GM19099 (cell line): Measurements from ENCODE around the gene ADAMTSL1.

Source experiments
- POLR2A ChIP-seq: IDR thresholded peaks from 3 replicates; pipeline ENCODE4 v1.6.1; 2011; ENCODE audit warnings: low read depth; ENCODE audit not compliant: insufficient read length; ENCODE audit errors: extremely low read depth

ADAMTSL1 gene

GRCh38 chr9:18889550-18889949, 415.6 kb downstream of the ADAMTSL1 start:
- no peak for TF ChIP-seq POLR2A

DNA sequence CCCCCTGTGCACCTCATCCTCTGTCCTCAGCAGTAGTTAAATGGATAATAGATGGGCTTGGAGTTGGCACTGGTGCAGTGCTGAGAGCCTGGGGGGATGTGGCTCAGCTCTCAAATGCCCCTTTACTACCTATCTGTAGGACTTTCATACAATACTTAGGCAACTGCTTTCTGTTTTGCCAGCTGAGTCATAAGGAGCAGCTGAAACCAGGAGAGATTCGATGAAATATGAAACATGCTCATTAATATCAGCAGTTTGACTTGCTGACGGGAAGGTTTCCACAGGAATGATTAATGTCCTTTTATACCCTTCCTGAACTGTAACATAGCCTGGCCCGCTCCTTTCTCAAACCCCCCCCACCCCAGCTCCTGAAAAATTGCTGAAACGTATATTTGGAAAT, 416.4 kb downstream of the ADAMTSL1 start:
- TF ChIP-seq POLR2A: no peak

GRCh38 chr9:18891946-18892670, 418.2 kb downstream of the ADAMTSL1 start:
- no peak for TF ChIP-seq POLR2A

DNA sequence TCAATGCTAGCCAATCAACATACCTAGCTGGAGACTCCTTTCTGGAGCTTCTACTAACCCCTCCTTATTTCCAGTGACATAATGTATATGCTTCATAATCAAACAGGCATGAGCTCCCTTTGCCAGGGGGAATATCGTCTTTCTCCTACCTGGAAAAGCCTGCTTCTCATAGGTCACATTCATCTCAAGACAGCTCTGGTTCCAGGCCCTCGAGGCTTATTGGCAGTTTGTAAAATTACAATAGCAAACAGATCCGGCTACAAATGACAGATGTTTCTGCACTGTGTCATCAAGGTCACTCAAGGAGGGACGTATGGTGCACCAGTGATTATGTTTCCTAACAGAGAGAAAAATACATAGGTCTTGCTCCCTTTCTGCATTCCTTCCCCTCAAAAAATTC, 419.1 kb downstream of the ADAMTSL1 start:
- TF ChIP-seq POLR2A: no peak

DNA sequence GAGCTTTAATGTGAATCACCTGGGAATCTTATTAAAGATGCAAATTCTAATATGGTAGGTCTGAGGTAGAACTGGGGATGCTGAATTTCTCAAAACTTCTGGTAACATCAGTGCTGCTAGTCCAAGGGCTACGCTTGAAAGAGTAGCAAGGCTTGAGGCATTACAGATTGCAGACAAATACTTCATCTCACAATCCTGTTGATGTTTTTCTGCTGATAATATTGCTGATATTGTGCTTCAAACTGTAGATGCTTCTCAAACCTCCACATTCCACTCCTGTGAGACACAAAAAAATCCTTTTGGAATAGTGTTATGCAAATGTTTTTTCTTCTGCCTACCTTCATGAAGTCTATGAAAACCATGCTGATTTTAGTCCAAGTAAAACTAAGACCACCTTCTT, 419.5 kb downstream of the ADAMTSL1 start:
- no peak for TF ChIP-seq POLR2A

DNA sequence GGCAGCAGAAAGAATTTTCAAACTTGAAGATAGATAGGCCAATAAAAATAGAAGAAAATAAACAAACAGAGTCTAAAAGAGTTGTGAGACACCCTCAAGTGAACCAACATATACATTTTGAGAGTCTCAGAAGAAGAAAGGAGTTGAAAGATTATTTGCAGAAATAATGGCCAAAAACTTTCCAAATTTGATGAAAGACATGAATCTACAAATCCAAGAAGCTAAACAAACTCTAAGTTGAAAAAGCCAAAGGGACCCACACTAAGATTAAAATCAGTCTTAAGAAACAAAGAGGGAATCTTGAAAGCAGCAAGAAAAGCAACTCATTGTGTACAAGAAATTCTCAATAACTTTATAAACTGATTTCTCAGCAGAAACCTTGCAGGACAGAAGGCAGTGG, 422.1 kb downstream of the ADAMTSL1 start:
- TF ChIP-seq POLR2A: no peak

GRCh38 chr9:18896531-18897179, 422.7 kb downstream of the ADAMTSL1 start:
- no peak for TF ChIP-seq POLR2A

GRCh38 chr9:18903450-18903849, 429.5 kb downstream of the ADAMTSL1 start:
- no peak for TF ChIP-seq POLR2A

- TF ChIP-seq POLR2A: no peak
Measured at GRCh38 chr9:18905028-18905882, 431.3 kb downstream of the ADAMTSL1 start.

- TF ChIP-seq POLR2A: no peak
Measured at GRCh38 chr9:18905883-18906629, 432.1 kb downstream of the ADAMTSL1 start.

DNA sequence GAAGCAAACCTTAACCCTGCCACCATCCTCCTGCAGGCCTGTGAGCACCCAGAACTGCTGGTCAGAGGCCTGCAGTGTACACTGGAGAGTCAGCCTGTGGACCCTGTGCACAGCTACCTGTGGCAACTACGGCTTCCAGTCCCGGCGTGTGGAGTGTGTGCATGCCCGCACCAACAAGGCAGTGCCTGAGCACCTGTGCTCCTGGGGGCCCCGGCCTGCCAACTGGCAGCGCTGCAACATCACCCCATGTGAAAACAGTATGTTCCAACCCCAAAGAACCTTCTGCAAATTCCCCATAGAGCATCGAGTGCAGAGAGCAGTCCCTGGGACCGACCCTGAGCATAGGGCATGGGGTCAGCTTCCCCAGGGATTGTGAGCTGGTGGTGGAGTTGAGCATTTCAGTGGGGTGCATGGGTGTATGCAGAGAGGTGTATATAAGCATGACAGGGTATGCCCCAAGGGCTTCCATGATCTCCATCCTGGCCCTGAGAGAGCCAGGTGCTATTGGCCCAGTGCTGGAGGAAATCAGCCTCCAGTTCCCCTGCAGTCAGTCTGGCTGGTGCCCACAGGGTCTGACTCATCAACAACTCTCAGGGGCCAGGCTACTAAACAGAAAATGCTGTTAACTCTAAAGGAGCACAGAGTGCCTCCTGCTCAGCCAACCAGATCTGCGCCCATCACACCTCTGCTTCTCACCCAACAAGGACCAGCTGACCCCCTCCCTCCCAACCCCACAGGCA, 432.9 kb downstream of the ADAMTSL1 start:
- no peak for TF ChIP-seq POLR2A

- no peak for TF ChIP-seq POLR2A
Measured at GRCh38 chr9:18907927-18908625, 434.1 kb downstream of the ADAMTSL1 start.

GRCh38 chr9:18909140-18910018, 435.4 kb downstream of the ADAMTSL1 start:
- no peak for TF ChIP-seq POLR2A

- no peak for TF ChIP-seq POLR2A
Measured at GRCh38 chr9:18910435-18910834, 436.5 kb downstream of the ADAMTSL1 start.
